GM12891 (cell line): Measurements from ENCODE around the gene CEP76.

Experiments
- POLR2A ChIP-seq: IDR thresholded peaks from 2 replicates; pipeline ENCODE4 v1.6.1; 2011; ENCODE audit warnings: low read depth, low read length, control low read depth
- POLR2AphosphoS5 ChIP-seq: IDR thresholded peaks from 2 replicates; pipeline ENCODE4 v1.6.1; 2011; ENCODE audit warnings: low read depth, low read length, control low read depth
- SPI1 ChIP-seq: IDR thresholded peaks from 2 replicates; pipeline ENCODE4 v1.6.1; 2011; ENCODE audit warnings: low read depth, low read length, control low read depth
- TAF1 ChIP-seq: IDR thresholded peaks from 2 replicates; pipeline ENCODE4 v1.6.1; 2011; ENCODE audit warnings: low read depth, low read length, control low read depth

GRCh38 chr18:12751503-12751884 is 49.0 kb upstream of the CEP76 start:
- TF ChIP-seq TAF1 (no peak), POLR2A (no peak), POLR2AphosphoS5 (no peak), SPI1 (no peak)
